Left lung (tissue), 10 donors: ENCODE data around the gene TRIM23. TPM values are rescaled to one million over a fixed set of nuclear protein-coding genes. Genes with fewer than 3 reads are reported as not detected.

ENCODE experiments used
- ATAC-seq: fragments of 200-7000 bp; cut with Tn5 transposase; one replicate; pipeline ENCODE4 v1.9.1; 2020; ENCODE audit warnings: moderate library complexity
- DNase-seq, 4 donors: peaks; one replicate each; pipeline ENCODE4 v3.0.0-alpha.2; 2013 to 2020
- H3K27ac ChIP-seq, 2 donors: fragments of 200-600 bp; sonication (generic) in 1 of 2; one replicate each; pipeline versions ENCODE4 v1.5.0 to v1.8.0; 2020 to 2021
- H3K27me3 ChIP-seq, 2 donors: fragments of 200-600 bp; sonication (generic) in 1 of 2; one replicate each; pipeline versions ENCODE4 v1.5.0 to v1.8.0; 2020 to 2021
- H3K36me3 ChIP-seq, 2 donors: fragments of 200-600 bp; sonication (generic) in 1 of 2; one replicate each; pipeline versions ENCODE4 v1.5.0 to v1.8.0; 2020 to 2021
- H3K4me1 ChIP-seq, 2 donors: fragments of 200-600 bp; one replicate each; pipeline ENCODE4 v1.8.0; 2021
- H3K4me3 ChIP-seq, 2 donors: fragments of 200-600 bp; sonication (generic) in 1 of 2; one replicate each; pipeline versions ENCODE4 v1.5.0 to v1.8.0; 2020 to 2021; ENCODE audit warnings: mild to moderate bottlenecking in 1 of 2
- H3K9me3 ChIP-seq, 2 donors: fragments of 200-600 bp; sonication (generic) in 1 of 2; one replicate each; pipeline versions ENCODE4 v1.5.0 to v1.8.0; 2020 to 2021
- CTCF ChIP-seq, 2 donors: fragments of 200-600 bp; sonication (generic) in 1 of 2; IDR thresholded peaks; one replicate each; pipeline versions ENCODE4 v1.5.0 to v1.8.0; 2021; ENCODE audit warnings: antibody characterized with exemption in 2 of 2
- intact Hi-C, 2 donors: fragments of 100-400 bp; cut with DNase I; formaldehyde crosslinking; loops; one replicate each; pipeline versions ENCODE4 v1.11.2 to v1.14.2; 2022
- polyA plus RNA-seq, 6 donors: library from polyadenylated mRNA; unstranded; fragments of 120-200 nt; gene quantifications; one replicate each; pipeline ENCODE4 v1.2.1, GENCODE V29; 2013; ENCODE audit not compliant: insufficient read length in 6 of 6
- total RNA-seq, 2 donors: library from RNA; stranded (reverse); fragmentation: NEBNext Ultra II Directional; extraction: Animal tissue kit (Norgen Biotek cat#: 25700); gene quantifications; one replicate each; pipeline ENCODE4 v1.2.1, GENCODE V29; 2021
- donor health status: DM: no; HTN: yes; CAD: no.
- donor health status: DM: no; HTN: no; CAD: no.

Gene TRIM23
- total and polyA plus RNA-seq, 8 donors, result 13.6 to 32.9 (median 26.6) TPM

- H3K36me3 ChIP-seq, result no peaks in the 10 kb centered on the region
- no peak for TF ChIP-seq CTCF (IDR thresholded peaks at IDR 0.05)
Observed at GRCh38 chr5:65556181-65556580, 68.0 kb downstream of the TRIM23 start.

GRCh38 chr5:65555287-65555686 lies 68.8 kb downstream of the TRIM23 start:
- no peaks in the 10 kb centered on the region for H3K9me3 ChIP-seq
- no peak for DNase-seq
- no peaks in the 10 kb centered on the region for H3K4me1 ChIP-seq
- TF ChIP-seq CTCF (IDR thresholded peaks at IDR 0.05), result no peak
- ATAC-seq, result no peak
- no peaks in the 10 kb centered on the region for H3K27me3 ChIP-seq
- no peak overlapping the region for H3K4me3 ChIP-seq
- intact Hi-C loops, result no loop called here
- H3K27ac ChIP-seq, result no peak overlapping the region
- no peaks in the 10 kb centered on the region for H3K36me3 ChIP-seq

More at GRCh38 chr5:65556181-65556580, 68.0 kb downstream of the TRIM23 start:
- H3K27ac ChIP-seq, result no peak overlapping the region
- intact Hi-C loops, result no loop called here
- H3K9me3 ChIP-seq, result no peaks in the 10 kb centered on the region
- no peaks in the 10 kb centered on the region for H3K27me3 ChIP-seq
- no peak for ATAC-seq
- DNase-seq, result no peak
- no peak overlapping the region for H3K4me3 ChIP-seq
- H3K4me1 ChIP-seq, result no peaks in the 10 kb centered on the region

- no peak for ATAC-seq
- intact Hi-C loops, result no loop called here
Observed at GRCh38 chr5:65553941-65554340, 70.2 kb downstream of the TRIM23 start.

GRCh38 chr5:65548281-65548680 lies 75.9 kb downstream of the TRIM23 start:
- ATAC-seq, result no peak
- H3K27me3 ChIP-seq, result no peaks in the 10 kb centered on the region
- no peaks in the 10 kb centered on the region for H3K36me3 ChIP-seq
- no peak overlapping the region for H3K4me3 ChIP-seq
- no peak for TF ChIP-seq CTCF (IDR thresholded peaks at IDR 0.05)
- no peaks in the 10 kb centered on the region for H3K4me1 ChIP-seq
- no peaks in the 10 kb centered on the region for H3K9me3 ChIP-seq
- no peak for DNase-seq
- no peak overlapping the region for H3K27ac ChIP-seq
- intact Hi-C loops, result no loop called here

More at GRCh38 chr5:65553941-65554340, 70.2 kb downstream of the TRIM23 start:
- H3K27ac ChIP-seq, result no peak overlapping the region
- H3K9me3 ChIP-seq, result no peaks in the 10 kb centered on the region
- no peaks in the 10 kb centered on the region for H3K4me1 ChIP-seq
- H3K27me3 ChIP-seq, result no peaks in the 10 kb centered on the region
- no peak for TF ChIP-seq CTCF (IDR thresholded peaks at IDR 0.05)
- H3K36me3 ChIP-seq, result no peaks in the 10 kb centered on the region
- H3K4me3 ChIP-seq, result no peak overlapping the region
- no peak for DNase-seq

GRCh38 chr5:65546141-65546540 lies 78.0 kb downstream of the TRIM23 start:
- peaks cover 0 to 9% of the 10 kb centered on the region in 2 donors for H3K36me3 ChIP-seq
- ATAC-seq (no peak), DNase-seq (no peak)
- H3K27ac ChIP-seq, result no peak overlapping the region
- no peaks in the 10 kb centered on the region for H3K4me1 ChIP-seq
- no peaks in the 10 kb centered on the region for H3K27me3 ChIP-seq
- H3K4me3 ChIP-seq, result no peak overlapping the region
- intact Hi-C loops, result no loop called here
- TF ChIP-seq CTCF (IDR thresholded peaks at IDR 0.05), result no peak
- no peaks in the 10 kb centered on the region for H3K9me3 ChIP-seq
